Upper lobe of left lung (tissue), 4 donors: ENCODE data around the gene MRPL16.

Source experiments
- CTCF ChIP-seq, 6 experiments: fragments of 450-650 bp in 4 of 6; fragments of 200-600 bp in 2 of 6; sonication (generic) in 2 of 6; IDR thresholded peaks; one replicate each; pipeline ENCODE4 v1.5.1; 2016 to 2019; ENCODE audit warnings: antibody characterized with exemption in 6 of 6
- EP300 ChIP-seq, 4 donors: sonication (generic); formaldehyde crosslinking; IDR thresholded peaks; one replicate each; pipeline ENCODE4 v1.5.1; 2017; ENCODE audit warnings: antibody characterized with exemption in 4 of 4, control low read depth in 2 of 4

- TF ChIP-seq CTCF (IDR thresholded peaks at IDR 0.05) = no peak
- no peak for TF ChIP-seq EP300 (IDR thresholded peaks at IDR 0.05)
These were observed 307 bp upstream of the MRPL16 start for GRCh38 chr11:59810911-59811259.
